HG03060 (cell line): Measurements from ENCODE around the gene KDM1A.

ENCODE experiments used
- ATAC-seq: cut with Tn5 transposase; IDR thresholded peaks from one replicate; pipeline ENCODE4 v1.9.1; 2021; ENCODE audit warnings: low read depth, moderate number of reproducible peaks; ENCODE audit not compliant: unreplicated experiment

KDM1A gene

DNA sequence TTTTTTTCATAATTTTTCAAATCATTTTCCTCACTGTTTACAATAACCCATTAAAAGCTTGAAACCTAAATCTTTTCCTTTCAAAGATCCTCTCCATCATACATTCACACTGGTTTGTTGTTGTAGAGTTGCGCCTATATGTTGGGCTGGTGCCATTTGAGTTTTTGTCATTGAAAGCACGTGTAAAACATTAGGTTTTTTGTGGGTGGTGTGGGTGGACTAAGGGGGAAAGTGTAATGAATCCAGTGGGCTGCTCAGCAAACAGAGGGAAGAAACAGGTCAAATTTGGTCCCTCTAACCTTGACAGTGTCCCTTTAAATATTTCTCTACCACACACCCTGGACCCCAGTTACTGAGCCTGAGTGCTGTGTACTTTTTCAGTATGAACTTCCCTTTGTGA, 46.8 kb downstream of the KDM1A start:
- ATAC-seq: no peak

DNA sequence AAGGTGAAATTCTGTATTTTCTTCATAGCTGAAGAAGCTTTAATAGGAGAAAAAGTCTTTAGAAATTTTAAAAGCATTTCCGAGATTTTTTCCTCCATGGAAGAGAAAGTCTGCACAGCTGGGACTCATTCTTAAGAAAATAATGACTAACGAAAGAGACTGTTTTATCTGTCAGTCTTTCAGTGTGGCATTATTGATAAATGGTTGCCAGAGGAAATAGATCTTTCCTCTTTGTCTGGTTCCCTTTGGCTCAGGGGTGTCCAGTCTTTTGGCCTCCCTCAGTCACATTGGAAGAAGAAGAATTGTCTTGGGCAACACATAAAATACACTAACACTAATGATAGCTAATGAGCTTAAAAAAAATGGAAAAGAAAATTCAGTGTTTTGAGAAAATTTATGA, 49.9 kb downstream of the KDM1A start:
- no peak for ATAC-seq

DNA sequence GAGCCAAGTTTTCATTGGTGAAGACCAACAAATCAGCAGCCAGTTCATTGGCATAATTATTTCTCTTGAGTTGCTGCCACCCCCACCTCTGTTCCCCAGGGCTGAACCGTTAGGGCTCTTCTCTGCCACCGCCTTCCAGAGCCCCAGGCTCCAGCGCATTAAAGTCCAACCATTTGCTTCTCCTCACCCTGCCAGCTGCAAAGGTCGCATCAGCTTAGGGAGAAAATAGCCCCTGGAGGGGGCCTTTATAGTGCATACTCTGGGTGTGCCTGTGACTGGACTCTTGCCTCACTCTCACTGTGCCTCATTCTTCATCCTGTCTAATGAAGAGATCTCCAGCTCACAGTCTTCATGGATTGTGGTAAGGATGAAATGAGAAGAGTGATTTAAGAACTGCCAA, 50.4 kb downstream of the KDM1A start:
- ATAC-seq: no peak

DNA sequence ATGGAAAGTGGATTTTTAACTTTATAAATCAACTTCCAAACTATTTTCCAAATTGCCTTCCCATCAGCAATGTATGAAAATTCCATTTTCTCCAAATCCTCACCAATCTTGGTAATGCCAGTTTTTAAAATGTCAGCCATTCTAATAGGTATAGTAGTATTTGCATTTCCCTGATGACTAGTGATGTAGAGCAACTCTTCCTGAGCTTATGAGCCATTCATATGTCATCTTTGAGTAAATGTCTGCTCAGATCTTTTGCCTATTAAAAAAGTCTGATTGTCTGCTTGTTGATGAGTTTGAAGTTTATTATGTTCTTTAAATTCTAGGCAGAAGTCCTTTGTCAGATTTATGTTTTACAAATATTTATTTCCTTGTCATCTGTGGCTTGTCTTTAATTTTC, 54.7 kb downstream of the KDM1A start:
- no peak for ATAC-seq

DNA sequence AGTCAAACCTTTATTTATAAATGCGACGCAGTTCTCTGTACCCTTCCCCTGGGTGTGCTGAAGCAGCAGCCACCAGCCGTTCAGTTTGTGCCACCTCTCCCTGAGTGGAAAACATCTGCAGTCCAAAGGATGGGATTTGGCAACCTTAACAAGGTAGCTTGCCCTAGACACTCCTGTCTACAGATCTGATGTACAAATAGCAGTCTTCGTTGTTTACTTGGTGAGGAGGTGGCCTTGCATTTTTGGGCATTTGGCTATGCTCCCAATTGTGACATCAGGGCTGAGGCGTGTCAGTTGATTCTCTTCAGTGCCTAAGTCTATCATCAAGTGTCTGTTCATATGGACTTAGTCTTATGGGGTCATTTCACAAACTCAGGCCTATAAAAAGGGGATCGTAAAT, 59.8 kb downstream of the KDM1A start:
- no peak for ATAC-seq

DNA sequence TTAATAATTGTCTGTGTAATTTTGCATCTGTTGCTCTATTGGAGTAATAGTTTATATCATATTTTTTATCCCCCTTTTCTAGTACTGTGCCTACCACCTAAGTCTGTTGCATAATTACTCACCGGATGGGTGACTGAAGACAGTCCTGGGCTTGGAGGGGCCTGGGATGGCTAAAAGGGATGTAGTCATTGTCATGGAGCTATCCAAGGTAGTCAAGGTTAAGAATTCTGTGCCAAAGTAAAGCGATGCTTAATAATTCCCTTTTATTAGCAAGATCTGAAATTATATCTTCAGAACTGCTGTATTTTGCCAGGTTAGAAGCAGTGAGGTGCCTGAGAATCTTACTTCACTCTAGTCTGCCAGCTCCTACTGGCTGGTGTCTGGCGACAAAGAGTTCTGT, 61.6 kb downstream of the KDM1A start:
- ATAC-seq: no peak

DNA sequence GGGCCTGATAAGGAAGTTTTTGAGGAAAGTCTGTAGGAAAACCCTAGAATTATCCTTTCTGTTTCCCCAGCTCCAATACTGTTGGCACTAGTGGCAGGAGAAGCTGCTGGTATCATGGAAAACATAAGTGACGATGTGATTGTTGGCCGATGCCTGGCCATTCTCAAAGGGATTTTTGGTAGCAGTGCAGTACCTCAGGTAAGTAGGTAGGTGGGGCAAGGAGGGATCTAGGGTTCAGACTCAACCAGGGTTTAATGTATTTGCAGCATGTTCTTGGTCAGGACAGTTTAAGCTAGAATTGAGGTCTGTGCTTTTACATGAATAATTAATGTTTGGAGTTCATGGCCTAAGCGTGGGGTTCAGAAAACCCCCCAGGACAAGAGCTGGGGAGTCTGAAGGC, 62.1 kb downstream of the KDM1A start:
- ATAC-seq: no peak

DNA sequence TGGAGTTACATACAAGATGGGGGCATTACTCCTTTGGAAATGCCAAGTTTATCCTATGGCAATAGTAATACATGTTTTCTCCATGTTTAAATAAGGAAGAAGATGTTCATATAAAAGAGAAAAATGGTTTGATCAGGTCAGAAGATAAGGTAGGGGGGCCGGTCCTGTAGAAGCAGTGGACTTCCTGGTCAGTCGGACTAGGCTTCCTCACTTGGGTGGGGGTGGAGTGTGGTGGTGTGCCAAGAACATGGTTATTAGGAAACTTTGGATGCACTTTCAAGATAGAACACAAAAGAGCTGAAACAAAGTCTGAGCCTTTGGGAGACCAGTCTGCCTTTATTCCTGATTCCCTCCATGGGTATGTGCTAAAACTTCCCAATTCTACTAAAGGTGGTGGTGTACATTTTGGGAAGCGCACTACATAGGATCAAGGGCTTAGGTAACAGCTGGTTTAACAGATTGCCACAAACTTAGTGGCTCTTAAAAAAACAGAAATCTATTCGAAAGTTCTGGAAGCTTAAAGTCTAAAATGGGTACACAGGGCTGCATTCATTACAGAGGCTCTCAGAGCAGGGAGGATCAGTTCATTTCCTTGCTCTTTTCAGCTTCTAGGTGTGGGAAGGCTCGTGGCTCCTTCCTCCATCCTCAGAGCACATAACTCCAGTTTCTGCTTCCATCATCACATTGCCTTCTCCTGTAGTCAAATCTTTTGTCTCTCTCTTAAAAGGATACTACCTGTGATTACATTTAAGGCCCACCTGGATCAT, 64.6 kb downstream of the KDM1A start:
- ATAC-seq: no peak

DNA sequence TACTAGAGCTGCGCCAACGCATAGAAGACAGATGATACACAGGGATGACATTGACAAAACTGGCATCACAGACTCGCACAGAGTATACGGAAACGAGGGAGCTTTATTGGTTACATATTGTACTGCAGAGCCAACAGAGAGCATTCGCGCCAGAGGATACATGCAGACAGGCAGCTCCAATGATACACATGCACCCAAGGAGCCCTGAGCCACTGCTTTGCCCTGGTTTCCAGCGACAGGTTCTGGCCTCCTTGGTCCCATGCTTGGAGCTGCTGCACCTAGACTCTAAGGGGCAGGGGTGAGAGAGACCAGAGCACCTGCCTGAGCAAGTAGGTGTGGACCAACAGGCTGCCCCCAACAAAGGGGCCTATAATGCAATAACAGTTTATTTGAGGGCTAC, 65.6 kb downstream of the KDM1A start:
- ATAC-seq: no peak

DNA sequence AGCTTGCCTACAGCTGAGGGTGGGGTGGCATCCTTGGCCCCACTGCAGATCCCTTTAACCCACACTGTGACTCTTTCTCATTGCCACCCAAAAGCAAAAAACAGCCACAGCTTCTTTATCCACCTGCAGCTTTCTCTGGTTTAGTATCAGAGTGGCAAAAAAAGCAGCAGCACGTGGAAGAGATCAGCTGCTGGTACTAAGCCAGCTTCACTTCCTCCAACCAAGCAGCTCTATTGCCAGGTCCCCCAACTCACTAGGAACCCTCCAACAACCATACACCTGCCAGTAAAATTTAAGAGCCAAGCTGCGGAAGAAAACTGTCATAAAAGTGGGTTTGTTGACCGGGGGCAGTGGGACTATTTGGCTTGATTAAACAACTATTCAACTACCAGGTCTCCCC, 66.4 kb downstream of the KDM1A start:
- no peak for ATAC-seq

DNA sequence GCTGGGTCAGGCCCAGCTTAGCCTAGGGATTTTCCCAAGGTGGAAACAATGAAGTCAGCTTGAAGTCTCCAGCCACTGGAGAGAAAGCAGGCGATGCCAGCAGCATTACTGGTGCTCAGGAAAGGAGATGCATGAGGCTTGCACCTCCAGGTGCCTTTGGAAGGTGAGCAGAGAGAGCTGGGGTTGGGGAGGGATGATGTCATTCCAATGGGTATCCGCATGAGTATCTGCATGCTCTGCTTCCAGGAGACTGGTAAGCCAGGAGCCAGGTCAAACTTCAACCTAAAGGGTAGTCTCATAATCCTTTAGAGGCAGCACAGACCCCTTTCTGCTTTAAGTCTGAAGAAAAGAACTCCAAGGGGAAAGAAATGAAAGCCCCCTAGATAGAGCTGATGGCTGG, 68.8 kb downstream of the KDM1A start:
- ATAC-seq: no peak

DNA sequence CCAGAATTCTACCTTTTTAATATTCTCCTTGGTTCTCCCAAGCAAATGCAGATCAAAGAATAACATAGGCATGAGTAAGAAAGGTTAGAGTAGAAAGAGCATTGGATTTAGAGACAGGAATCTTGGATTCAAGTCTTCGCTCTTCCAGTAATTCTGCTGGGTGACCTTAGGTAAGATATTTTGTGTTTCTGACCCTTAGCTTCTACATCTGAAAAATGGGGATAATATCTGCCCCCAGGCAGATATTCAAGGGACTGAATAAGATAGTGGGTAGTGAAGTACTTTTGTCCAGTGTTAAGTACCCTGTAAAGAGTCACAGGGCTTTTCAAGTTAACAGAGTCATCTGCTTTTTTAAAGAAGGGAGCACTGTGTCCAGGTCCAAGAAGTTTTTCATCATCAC, 70.8 kb downstream of the KDM1A start:
- no peak for ATAC-seq

DNA sequence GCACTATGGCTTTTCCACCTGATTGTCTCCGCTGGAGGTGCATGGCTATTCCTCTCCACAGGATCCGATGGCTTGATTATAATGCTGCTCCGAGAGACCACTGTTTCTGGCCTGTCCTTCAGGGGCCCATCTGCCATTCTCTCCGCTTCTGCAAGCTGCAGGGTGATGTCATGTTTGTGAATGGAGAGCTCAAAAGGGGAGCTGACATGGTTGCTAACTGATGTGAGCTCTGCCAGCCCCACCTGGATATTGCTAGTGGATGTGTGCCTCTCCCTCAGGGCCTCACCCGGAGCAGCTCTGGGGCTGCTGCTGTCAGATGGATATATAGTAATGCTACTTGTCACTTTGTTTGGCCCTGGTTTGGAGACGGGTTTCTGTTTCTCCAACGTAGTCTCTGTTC, 72.3 kb downstream of the KDM1A start:
- ATAC-seq: no peak

DNA sequence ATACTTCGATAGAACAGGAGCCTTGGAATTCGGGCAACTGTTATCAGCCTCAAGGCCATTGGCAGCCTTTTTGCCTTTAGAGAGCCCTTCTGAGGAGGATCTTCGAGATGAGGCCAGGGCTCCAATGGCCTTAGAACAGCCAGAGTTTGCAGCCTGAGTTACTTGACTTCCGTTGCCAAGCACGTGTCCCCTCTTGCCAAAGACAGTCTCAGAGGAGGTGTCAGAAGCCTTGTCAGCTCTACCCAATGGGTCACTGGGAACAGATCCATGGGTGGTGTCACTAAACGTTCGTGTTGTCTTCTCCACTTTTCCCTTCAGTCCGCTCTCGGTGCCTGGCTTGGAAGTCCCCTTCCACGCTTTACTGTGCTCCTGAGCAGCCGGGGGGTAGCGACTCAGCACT, 73.2 kb downstream of the KDM1A start:
- no peak for ATAC-seq

DNA sequence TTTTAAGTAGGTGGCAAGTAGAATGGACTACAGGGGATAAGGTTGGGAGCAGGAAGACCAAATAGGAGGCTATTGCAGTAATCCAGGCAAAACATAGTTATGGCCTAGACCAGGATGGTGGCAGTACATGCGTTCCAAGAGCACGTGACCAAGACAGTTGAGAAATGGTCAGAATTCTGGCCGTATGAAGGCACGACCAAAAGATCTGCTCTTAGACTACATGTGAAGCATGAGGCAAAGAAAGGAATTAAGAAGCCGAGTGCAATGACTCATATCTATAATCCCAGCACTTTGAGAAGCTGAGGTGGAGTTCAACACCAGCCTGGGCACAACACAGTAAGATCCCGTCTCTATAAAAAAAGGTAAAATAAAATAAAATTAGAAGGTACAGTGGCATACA, 78.0 kb downstream of the KDM1A start:
- ATAC-seq: no peak

DNA sequence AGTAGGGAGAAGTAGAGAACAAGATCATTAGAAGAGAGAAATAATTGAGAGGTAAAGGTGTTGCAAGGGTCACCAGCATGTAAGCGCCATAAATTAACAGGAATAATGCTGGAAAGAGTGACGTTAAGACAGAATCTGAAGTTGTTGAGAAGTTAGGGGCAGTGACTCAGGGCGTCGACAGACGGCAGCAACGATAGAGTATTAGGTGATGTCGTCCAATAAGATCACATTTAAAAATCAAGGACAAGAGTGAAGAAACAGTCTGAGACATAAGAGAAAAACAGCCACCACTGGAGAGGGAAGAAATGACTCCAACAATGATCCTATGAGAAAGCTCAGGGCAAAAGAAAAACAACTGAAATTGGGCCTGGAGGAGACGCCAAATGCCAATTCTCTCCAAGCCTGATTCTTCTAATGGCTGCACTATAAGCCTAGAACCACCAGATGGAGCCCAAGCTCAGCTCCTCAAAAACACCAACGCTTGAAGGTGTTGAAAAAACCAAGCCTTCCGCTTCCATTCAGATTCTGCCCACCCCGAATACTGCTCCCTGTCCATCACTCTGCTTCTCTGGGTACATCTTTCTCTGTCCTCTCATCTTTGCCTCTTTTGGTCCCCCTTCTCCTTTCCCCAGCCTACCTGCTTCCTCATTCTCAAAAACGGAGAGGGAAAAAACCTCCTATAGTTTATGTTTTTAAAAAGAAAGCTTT, 79.3 kb downstream of the KDM1A start:
- no peak for ATAC-seq

DNA sequence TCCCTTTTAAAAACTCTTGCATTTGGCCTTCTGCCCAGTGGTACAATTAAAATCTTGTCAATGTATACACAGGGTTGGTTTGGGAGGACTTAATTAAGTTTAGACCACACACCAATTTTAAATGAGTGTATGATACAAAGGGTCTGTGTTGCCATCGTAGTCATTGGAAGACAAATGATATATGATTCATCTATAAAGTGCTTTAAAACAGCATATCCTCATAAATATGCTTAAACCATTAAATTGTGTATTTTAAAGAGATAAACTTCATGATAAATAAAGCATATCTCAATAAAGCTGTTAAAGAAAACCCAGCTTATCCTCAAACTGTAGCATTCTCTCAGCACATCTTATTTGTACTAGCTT, 79.9 kb downstream of the KDM1A start:
- no peak for ATAC-seq

DNA sequence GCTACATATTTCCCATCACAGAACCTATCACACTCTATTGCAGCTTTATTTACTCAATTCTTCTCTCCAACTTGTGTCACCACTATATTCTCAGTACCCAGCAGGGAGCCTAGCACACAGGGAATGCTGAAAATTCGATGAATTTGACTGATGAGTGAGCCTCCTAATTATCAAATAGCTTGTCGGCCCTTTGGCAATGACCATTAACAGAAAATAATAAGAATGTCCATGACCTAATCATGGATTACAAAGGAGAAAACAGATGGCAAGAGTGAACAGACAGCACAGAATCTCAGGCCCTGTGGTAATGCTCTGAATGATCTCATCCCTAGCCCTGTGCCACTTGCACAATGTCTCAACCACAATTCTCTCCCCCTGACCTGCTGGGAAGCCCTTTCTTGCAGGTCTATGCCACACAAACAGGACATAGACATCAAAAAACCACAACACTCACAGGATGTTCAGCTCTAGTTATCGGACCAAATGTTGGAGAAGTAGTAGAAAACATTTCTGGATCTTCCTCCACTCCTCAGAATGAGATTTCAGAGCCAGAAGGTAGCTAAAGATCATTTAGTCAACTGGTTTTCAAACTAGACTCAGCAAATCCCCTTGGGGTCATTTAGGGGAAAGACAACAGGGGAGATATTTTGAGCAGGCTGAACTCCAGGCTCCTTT, 80.9 kb downstream of the KDM1A start:
- ATAC-seq: no peak

DNA sequence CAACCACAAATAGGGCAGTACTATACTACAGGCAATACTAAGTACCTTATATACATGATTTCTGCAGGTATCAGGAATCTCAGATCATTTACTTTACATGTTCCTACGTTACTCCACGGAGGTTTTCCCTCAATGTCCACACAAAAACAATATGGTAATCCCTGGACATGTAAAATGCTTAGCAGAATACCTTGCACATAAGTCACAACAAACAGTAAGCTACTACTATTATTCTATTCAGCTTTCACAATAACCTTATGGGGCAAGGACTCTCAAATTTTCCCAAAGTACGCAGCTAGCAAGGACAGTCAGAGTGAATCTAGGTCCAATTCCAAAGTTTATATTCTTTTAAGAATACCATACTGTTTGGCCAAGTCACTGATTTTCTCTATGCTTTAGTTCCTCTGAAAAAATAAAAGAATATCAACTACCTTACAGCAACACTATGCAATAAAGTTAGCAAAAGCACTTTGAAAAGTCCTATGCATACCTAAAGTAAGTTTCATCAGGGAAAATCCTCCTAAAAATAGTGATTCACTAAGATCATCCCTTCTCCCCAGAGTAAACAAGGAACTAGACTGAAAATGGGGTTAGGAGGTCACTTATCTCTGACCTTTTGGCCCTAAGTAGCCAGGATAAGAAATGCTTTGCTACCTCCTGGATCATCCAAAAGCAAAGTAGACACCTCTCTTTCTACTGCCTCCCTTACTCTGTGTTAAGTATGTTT, 82.0 kb downstream of the KDM1A start:
- ATAC-seq: no peak

DNA sequence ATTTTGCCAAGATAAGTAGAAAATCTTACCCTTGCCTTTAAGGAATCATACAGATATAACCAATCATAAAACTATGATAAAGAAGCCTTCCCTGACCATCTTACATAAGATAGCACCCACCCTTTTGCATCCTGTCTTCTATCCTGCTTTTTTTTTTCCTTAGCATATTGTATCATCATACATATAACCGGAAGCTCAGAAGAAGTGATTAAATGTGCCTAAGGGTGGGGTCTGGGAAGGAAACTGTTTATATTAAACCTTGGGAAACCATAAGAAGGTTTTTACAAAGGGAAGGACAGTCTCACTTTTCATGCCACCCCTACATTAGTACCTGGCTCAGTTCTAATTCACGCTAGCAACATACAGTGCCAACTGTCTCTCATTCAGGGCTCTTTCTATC, 82.6 kb downstream of the KDM1A start:
- ATAC-seq: no peak

DNA sequence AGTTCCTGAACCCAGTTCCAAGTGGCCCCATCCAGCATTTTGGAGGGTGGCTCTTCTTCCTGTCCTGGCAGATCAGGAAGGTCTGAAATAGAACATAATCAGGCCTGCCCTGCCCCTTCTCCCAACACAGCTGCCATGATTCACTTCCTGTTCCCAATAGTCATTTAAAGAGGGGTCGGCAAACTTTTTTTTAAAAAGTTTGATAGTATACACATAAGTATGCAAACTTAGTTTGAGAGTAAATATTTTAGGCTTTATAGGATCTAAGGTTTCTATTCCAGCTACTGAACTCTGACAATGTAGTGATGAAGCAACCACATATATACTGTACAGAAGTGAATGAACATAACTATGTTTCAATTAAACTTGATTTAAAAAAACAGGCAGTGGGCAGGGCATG, 83.0 kb downstream of the KDM1A start:
- ATAC-seq: no peak
